HUES48 (cell line): Measurements from ENCODE around the gene CSTPP1.
A peak's percentile ranks its signal among the peaks of the same experiment; 100 is the strongest.

ENCODE experiments used
- H3K27ac ChIP-seq: one replicate; pipeline ENCODE4 v1.7.0; 2013; ENCODE audit warnings: low read depth, low read length, inconsistent platforms
- H3K27me3 ChIP-seq: 2 replicates; pipeline ENCODE4 v1.6.1; 2013; ENCODE audit warnings: mild to moderate bottlenecking, low read length; ENCODE audit not compliant: control insufficient read depth, insufficient read depth
- H3K36me3 ChIP-seq: 2 replicates; pipeline ENCODE4 v1.6.1; 2013; ENCODE audit warnings: low read length; ENCODE audit not compliant: control insufficient read depth, insufficient read depth
- H3K4me1 ChIP-seq: 2 replicates; pipeline ENCODE4 v1.6.1; 2013; ENCODE audit warnings: mild to moderate bottlenecking, low read length; ENCODE audit not compliant: control insufficient read depth, insufficient read depth
- H3K4me3 ChIP-seq: 2 replicates; pipeline ENCODE4 v1.5.1; 2013; ENCODE audit warnings: mild to moderate bottlenecking, low read depth, low read length
- H3K9ac ChIP-seq: 2 replicates; pipeline ENCODE4 v1.6.1; 2013; ENCODE audit warnings: mild to moderate bottlenecking, low read depth, low read length, moderate library complexity
- H3K9me3 ChIP-seq: 2 replicates; pipeline ENCODE4 v1.6.1; 2013; ENCODE audit warnings: low read length; ENCODE audit not compliant: control insufficient read depth, insufficient read depth

Gene CSTPP1

GRCh38 chr11:47014097-47014496, 77.5 kb downstream of the CSTPP1 start:
- H3K27me3 ChIP-seq, result no peaks in the 10 kb centered on the region
- no peak overlapping the region for H3K4me3 ChIP-seq
- no peaks in the 10 kb centered on the region for H3K9me3 ChIP-seq
- H3K9ac ChIP-seq, result no peak overlapping the region
- H3K27ac ChIP-seq, result no peak overlapping the region
- H3K4me1 ChIP-seq, result no peaks in the 10 kb centered on the region
- H3K36me3 ChIP-seq, result no peaks in the 10 kb centered on the region

- H3K9me3 ChIP-seq, result no peaks in the 10 kb centered on the region
- peaks cover 22% of the 10 kb centered on the region for H3K4me1 ChIP-seq
- no peaks in the 10 kb centered on the region for H3K27me3 ChIP-seq
- no peak overlapping the region for H3K4me3 ChIP-seq
- no peak overlapping the region for H3K9ac ChIP-seq
- no peaks in the 10 kb centered on the region for H3K36me3 ChIP-seq
- no peak overlapping the region for H3K27ac ChIP-seq
Observed at GRCh38 chr11:47018637-47019036, 82.1 kb downstream of the CSTPP1 start.

- Histone ChIP-seq H3K4me3 (no peak overlapping the region), H3K36me3 (no peaks in the 10 kb centered on the region), H3K9me3 (no peaks in the 10 kb centered on the region), H3K4me1 (peaks cover 22% of the 10 kb centered on the region), H3K27me3 (no peaks in the 10 kb centered on the region), H3K9ac (no peak overlapping the region), H3K27ac (peak overlapping the region; percentile 88)
Observed at GRCh38 chr11:47020793-47021526, 84.4 kb downstream of the CSTPP1 start.

GRCh38 chr11:47021527-47021818, 84.9 kb downstream of the CSTPP1 start:
- H3K4me1 ChIP-seq, result peaks cover 22% of the 10 kb centered on the region
- H3K27ac ChIP-seq, result peak overlapping the region; percentile 88
- H3K4me3 ChIP-seq, result no peak overlapping the region
- H3K27me3 ChIP-seq, result no peaks in the 10 kb centered on the region
- no peaks in the 10 kb centered on the region for H3K9me3 ChIP-seq
- H3K9ac ChIP-seq, result no peak overlapping the region
- no peaks in the 10 kb centered on the region for H3K36me3 ChIP-seq

GRCh38 chr11:47021965-47022364, 85.4 kb downstream of the CSTPP1 start:
- Histone ChIP-seq H3K9me3 (no peaks in the 10 kb centered on the region), H3K9ac (no peak overlapping the region), H3K4me3 (no peak overlapping the region), H3K27ac (peak overlapping the region; percentile 88), H3K27me3 (no peaks in the 10 kb centered on the region), H3K36me3 (no peaks in the 10 kb centered on the region), H3K4me1 (peaks cover 22% of the 10 kb centered on the region)

- Histone ChIP-seq H3K27ac (no peak overlapping the region), H3K9ac (no peak overlapping the region), H3K27me3 (no peaks in the 10 kb centered on the region)
Observed at GRCh38 chr11:47028195-47029093, 91.9 kb downstream of the CSTPP1 start.

GRCh38 chr11:47033439-47033838, 96.9 kb downstream of the CSTPP1 start:
- Histone ChIP-seq H3K9me3 (no peaks in the 10 kb centered on the region), H3K9ac (no peak overlapping the region), H3K27ac (peak overlapping the region; percentile 46), H3K4me1 (peaks cover 8% of the 10 kb centered on the region), H3K4me3 (no peak overlapping the region), H3K27me3 (no peaks in the 10 kb centered on the region), H3K36me3 (no peaks in the 10 kb centered on the region)

More at GRCh38 chr11:47028195-47029093, 91.9 kb downstream of the CSTPP1 start:
- H3K36me3 ChIP-seq, result no peaks in the 10 kb centered on the region
- no peaks in the 10 kb centered on the region for H3K9me3 ChIP-seq
- H3K4me3 ChIP-seq, result no peak overlapping the region
- H3K4me1 ChIP-seq, result peaks cover 5% of the 10 kb centered on the region

- H3K9me3 ChIP-seq, result no peaks in the 10 kb centered on the region
- H3K4me1 ChIP-seq, result peaks cover 8% of the 10 kb centered on the region
- no peaks in the 10 kb centered on the region for H3K27me3 ChIP-seq
- H3K27ac ChIP-seq, result no peak overlapping the region
- no peaks in the 10 kb centered on the region for H3K36me3 ChIP-seq
- H3K9ac ChIP-seq, result no peak overlapping the region
- H3K4me3 ChIP-seq, result no peak overlapping the region
Observed at GRCh38 chr11:47034091-47034490, 97.5 kb downstream of the CSTPP1 start.

GRCh38 chr11:47035108-47035507, 98.5 kb downstream of the CSTPP1 start:
- H3K4me3 ChIP-seq, result no peak overlapping the region
- no peaks in the 10 kb centered on the region for H3K9me3 ChIP-seq
- H3K4me1 ChIP-seq, result peaks cover 8% of the 10 kb centered on the region
- H3K27ac ChIP-seq, result no peak overlapping the region
- H3K9ac ChIP-seq, result no peak overlapping the region
- H3K36me3 ChIP-seq, result no peaks in the 10 kb centered on the region
- H3K27me3 ChIP-seq, result no peaks in the 10 kb centered on the region

- no peak overlapping the region for H3K9ac ChIP-seq
- no peaks in the 10 kb centered on the region for H3K36me3 ChIP-seq
- H3K4me1 ChIP-seq, result no peaks in the 10 kb centered on the region
- no peaks in the 10 kb centered on the region for H3K9me3 ChIP-seq
- H3K4me3 ChIP-seq, result no peak overlapping the region
- no peaks in the 10 kb centered on the region for H3K27me3 ChIP-seq
- H3K27ac ChIP-seq, result no peak overlapping the region
Observed at GRCh38 chr11:47044119-47044518, 107.6 kb downstream of the CSTPP1 start.

GRCh38 chr11:47047972-47048371, 111.4 kb downstream of the CSTPP1 start:
- no peak overlapping the region for H3K27ac ChIP-seq
- no peak overlapping the region for H3K9ac ChIP-seq
- H3K9me3 ChIP-seq, result no peaks in the 10 kb centered on the region
- no peaks in the 10 kb centered on the region for H3K27me3 ChIP-seq
- no peaks in the 10 kb centered on the region for H3K36me3 ChIP-seq
- H3K4me3 ChIP-seq, result no peak overlapping the region
- peaks cover 8% of the 10 kb centered on the region; the same call in 1 of the 2 replicates for H3K4me1 ChIP-seq
